Hematopoietic multipotent progenitor cell treated with erythropoietin and hydrocortisone succinate and interleukin-3 and kit ligand, for 17 days (in vitro differentiated cells): Measurements from ENCODE around the gene IFT25.
"Not testable (repeated sequence)": the region's sequence is repeated elsewhere in the genome, so short reads cannot be mapped to it uniquely, and the experiment has no call there.

ENCODE experiments used
- DNase-seq: peaks from one replicate; pipeline ENCODE4 v3.0.0-alpha.2; 2015; ENCODE audit warnings: low spot score

IFT25 gene

DNA sequence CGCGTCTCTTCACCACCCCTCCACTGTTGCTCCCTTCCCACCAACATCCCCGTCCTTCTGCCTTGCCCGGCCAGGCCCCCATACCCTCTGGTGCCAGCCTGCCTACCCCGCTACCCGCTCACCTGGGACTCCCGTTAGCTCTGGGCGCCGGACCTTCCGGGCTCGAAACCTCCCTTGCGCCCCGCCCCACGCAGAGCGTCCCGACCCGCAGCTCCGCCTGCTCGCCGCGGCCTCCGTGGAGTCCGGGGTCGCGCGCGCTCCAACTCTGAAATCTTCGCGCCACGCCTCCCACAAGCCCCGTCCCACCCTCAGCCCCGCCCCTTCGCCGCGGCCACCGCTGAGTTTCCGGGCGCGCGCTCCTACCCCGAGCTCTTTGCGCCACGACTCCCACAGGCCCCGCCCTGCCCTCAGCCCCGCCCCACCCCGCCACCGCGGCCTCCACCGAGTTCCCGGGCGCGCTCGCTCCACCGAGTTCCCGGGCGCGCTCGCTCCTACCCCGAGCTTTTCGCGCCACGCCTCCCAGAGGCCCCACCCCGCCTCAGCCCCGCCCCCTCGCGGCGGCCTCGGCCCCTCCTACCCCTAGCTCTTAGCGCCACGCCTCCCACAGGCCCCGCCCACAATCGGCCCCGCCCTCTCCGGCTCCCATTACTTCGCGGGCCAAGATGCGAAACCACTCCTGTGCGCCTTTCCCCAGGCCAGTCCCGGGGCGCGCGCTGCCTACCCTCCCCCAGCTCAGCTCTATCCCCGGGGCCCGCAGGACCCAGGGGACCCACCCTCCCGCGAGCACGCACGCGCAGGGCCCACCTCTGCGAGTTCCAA lies at the start of gene IFT25:
IFT25 (minus strand) TSS at position 267 of the 819 bp plus-strand sequence. CDS start 5,617 bp downstream, outside the sequence.
- peak; percentile 97 for DNase-seq

DNA sequence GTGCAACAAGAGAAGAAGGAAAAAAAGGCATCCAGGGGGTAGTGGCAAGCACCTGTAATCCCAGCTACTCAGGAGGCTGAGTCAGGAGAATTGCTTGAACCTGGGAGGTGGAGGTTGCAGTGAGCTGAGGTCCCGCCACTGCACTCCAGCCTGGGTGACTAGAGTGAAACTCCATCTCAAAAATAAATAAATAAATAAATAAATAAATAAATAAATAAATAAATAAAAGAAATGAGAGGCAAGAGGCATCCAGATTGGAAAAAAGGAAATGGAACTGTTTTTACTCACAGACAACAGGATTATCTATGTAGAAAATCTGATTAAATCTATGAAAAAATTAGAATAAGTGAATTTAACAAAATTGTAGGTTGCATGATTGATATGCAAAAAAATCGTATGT lies 49.0 kb upstream of the IFT25 start:
- DNase-seq, result not testable (repeated sequence)

DNA sequence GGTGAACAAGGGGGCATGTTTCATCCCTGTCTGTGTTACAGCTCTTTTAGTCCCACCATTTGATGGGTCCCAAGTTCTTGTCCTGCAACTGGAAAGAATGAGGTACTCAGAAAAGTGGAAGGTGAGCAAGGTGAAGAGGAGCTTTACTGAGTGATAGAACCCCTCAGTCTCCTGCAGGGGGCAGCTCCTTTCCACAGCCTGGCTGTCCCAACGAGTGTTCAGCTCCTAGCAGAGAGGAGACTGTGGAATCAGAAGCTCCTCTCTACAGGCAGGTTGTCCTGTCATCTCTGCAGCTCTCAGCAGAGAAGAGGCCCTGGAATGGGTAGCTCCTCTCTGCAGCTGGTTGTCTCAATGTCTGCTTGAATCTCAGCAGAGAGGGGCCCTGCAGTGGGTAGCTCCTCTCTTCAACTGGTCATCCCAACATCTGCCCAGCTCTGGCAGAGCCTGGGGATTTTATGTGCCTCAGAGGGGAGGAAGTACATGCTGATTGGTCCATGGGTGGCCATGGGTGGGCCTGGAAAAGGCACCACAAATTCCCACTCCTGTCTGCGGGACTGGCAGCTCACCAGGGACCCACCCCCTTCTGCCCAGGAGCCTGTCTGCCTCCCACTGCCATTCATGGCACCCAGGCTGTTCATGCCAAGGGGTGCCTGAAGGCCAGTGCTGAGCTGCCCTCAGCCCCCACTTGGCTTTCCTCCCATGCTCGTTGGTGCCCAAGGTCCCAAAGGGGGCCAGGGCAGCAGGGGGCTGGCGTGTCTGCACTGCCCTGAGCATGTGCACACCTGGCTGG lies 46.8 kb upstream of the IFT25 start:
- DNase-seq, result peak; percentile 15

DNA sequence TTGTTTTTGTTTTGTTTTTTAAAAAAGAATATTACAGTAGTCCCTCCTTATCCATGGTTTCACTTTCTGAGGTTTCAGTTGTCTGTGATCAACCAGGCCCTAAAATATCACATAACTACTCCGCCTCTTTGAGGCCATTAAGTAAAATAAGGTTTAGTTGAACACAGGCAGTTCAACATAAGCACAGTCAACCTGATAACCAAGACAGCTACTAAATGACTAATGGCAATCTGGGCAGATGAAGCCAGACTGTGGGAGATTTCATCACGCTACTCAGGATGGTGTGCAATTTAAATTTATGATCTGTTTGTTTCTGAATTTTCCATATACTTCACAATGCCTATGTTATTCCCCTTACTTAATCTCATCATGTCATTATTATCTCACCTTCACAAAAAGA lies 42.4 kb upstream of the IFT25 start:
- no peak for DNase-seq

DNA sequence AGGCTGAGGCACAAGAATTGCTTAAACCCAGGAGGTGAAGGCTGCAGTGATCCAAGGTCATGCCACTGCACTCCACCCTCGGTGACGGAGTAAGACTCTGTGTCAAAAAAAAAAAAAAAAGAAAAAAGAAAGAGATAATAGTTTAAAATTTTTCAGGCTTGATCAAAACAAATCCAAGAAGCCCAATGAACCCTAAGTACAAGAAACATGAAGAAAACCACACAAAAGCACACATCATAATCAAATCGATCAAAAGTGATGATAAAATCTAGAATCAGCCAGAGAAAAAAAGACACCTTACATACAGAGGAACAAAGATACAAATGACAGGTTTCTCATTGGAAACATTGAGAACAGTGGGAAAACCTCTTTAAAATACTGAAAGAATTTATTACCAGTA lies 41.0 kb upstream of the IFT25 start:
- no peak for DNase-seq

DNA sequence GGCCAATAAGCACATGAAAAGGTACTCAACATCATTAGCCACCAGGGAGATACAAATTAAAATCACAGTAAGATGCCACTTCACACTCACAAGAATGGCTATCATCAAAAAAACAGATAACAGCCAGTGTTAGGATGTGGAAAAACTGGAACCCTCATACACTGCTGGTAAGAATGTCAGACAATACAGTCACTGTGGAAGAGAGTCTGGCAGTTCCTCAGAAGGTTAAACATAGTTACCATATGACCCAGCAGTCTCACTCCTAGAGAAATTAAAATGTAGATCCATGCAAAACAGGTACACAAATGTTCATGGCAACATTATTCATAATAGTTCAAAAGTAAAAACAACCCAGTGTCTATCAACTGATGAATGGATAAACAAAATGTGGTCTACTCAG lies 39.2 kb upstream of the IFT25 start:
- no peak for DNase-seq

DNA sequence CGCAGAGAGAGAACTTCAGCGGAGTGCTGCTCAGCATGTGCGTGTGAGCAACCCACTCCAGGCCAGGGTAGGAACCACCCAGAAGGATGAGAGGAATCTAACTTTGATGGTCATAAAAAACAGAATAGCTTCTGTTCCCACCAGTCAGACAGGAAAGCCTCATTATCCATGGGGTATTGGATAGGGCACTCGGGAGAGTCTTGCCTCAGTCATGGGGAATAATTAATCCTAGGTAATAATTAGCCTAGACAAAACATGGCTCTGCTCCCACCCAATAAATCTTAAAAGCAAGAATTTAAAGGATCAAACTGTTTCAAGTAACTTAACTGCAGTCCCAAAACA lies 37.2 kb upstream of the IFT25 start:
- no peak for DNase-seq

DNA sequence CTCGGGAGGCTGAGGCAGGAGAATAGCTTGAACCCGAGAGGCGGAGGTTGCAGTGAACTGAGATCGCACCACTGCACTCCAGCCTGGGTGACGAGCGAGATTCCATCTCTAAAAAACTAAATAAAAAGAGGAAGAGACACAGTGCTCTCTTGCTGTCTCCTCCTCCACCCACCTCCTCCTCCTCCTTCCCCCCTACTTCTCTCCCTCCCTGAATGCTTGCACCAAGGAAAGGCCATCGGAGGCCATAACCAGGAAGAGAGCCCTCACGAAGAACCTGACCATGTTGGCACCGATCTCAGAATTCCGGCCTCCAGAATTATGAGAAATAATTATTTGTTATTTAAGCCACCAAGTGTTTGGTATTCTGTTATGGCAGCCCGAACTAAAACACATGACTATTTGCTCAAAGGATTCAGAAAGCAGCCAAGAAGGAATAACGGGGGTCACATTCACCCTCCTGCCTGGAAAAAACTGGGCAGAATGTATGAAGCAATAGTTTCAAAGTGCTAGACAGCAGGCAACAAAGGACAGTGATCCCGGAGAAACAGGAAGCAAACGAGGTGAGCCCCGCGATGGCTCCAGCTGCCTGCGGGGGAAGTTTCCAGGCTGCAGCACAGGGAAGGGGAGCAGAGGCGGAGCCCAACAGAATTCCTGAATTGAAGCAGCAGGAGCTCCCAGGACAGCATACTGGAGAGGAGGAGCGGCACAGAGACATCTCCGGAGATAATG lies 36.7 kb upstream of the IFT25 start:
- no peak for DNase-seq

DNA sequence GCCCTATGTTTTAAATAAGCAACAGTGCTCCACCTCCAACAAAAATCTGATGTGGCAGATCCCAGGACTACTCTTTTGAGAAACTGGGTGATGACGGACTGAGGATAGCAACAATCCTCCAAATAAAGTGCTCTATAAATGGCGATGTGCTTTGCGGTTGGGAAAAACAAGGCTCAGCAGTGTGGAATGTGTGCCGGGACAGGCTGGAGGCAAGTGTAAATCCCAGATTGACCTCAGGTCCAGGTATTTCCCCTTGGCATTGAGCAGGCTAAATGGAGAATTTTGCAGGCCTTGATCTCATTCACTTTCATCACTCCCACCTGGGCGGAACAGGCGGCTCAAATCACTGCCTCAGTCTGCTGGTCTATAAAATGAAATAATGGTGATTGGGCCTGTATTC lies 35.7 kb upstream of the IFT25 start:
- DNase-seq, result no peak

DNA sequence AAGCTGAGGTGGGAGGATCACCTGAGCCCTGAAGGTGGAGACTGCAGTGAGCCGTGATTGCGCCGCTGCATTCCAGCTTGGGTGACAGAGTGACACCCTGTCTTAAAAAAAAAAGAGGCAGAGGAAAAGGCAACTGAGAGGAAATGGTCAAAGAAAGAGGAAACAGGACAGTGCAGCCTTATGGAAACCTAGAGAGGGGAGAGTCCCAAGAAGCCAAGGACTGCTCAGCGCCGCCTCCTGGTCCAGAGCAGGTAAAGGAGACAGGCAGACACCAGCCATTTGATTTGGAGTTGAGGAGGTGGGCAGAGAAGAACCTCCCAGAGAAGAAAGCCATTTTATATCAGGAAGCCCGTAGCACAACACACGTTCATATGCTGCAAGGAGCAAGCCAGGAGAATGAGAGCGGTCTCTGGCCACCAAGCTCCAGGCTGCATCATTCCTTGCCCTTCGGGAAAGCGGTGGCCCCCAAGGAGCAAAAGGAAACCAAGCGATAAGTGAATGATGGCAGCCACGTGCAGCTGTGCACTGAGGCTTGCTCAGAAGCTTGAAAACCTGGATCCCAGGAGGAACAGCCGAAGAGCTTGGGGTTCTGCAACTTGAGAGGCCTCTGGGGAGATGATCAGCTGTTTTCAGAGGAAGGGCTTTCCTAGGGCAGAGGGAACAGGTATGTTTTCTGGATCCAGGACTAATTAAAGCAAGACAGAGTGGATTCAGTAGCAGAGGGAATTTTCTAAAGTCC lies 34.4 kb upstream of the IFT25 start:
- DNase-seq, result no peak

DNA sequence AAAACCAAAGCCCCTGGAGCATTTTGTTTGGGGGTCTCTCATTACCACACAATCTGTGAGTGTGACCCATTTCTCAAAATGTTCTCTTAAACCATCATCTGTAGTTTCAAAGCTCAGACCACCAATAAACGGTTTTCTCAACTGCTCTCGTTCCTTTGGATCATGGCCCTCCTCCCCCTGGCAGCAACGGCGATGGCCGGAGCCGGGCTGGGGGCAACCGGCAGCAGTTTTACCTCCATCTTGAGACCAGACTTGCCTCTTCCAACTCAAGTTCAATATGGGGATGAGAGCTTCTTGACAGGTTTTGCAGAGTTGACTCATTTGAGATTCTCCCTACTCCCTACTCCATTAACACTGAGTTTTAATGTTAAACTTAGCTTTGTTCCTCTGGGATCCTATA lies 30.4 kb upstream of the IFT25 start:
- DNase-seq, result no peak

DNA sequence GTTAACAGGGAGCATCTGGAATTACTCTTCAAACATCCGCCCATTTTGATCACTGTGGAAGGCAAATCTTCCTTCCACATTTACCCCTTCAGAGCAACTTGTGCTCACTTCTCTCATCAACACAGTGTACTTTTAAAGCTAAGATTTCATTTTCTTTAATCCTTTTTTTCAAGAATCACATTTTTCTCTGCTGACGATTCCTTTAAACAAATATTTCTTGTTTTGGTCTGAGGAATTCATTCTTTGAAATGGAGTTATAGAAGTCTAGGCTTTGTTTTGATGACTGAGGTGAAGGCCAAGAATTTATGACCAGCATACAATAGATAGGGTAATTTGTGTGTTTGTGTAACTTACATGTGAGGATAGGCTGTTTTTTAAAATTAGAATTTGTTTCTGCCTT lies 26.2 kb upstream of the IFT25 start:
- no peak for DNase-seq

DNA sequence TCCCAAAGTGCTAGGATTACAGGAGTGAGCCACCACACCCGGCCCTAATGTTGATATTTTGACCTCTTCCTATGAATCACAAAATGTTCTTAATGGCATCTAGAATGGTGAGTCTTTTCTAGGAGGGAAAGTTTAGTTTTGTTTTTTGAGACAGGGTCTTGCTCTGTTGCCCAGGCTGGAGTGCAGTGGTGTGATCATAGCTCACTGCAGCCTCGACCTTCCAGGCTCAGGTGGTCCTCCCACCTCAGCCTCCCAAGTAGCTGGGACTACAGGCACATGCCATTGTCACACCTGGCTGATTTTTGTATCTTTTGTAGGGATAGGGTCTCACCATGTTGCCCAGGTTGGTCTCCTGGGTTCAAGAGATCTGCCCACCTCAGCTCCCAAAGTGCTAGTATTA lies 23.8 kb upstream of the IFT25 start:
- DNase-seq, result not testable (repeated sequence)

DNA sequence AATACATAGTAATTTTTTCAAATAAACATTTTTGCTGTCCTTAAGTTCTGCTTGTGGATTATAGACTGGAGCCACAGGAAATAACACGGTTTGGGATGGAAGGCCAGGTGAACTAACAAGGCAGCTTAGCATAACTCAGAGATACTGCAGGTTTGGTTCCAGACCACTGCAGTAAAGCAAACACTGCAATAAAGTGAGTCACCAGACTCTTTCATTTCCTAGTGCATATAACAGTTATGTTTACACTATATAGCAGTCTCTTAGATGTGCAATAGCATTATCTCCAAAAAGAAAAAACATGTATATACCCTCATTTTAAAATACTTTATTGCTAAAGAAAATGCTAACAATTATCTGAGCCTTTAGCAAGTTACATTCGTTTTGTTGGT lies 22.6 kb upstream of the IFT25 start:
- DNase-seq, result no peak

DNA sequence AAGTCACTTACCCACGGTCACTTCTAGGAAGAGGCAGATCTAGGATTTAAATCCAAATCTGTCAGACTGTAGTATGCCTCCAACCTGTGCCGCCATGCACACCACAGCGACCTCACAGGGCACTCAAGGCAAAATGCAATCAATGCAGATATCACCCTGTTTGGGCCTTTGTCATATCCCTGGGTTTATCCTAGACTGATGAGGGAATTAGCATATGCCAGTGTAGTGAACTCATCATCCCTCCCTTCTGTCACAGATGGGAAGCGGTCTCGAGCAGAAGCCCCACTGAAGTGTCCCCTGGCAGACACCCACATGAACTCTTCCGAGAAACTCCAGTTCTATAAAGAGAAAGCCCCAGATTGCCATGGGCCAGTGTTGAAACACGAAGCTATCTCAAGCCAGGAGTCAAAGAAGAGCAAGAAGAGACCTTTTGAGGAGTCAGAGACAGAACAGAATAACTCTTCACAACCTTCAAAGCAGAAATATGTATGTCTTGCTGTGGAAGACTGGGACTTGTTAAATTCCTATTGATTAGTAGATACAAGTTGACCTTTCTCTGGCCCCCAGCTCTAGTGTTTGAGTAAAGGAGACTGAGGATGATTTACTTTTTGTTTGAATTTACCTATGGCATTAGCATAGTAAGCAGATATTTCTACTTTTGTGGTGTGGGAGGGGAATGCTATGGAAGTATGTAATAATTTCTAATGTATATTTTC lies 22.1 kb upstream of the IFT25 start:
- DNase-seq, result no peak

DNA sequence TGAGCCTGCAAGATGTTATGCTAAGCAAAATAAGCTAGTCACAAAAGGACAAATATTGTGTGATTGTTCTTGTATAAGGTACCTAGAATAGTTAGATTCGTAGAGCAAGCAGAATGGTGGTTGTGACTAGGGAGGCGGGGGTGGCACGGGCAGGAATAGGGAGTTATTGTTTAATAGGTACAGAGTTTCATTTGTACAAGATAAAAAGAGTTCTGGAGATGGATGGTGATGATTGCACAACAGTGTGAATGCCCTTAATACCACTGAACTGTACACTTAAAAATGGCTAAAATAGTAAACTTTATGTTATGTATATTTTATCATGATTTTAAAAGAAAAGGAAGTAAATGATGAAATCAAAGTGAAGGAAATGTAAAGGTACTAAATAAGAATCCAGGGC lies 21.3 kb upstream of the IFT25 start:
- DNase-seq, result no peak

DNA sequence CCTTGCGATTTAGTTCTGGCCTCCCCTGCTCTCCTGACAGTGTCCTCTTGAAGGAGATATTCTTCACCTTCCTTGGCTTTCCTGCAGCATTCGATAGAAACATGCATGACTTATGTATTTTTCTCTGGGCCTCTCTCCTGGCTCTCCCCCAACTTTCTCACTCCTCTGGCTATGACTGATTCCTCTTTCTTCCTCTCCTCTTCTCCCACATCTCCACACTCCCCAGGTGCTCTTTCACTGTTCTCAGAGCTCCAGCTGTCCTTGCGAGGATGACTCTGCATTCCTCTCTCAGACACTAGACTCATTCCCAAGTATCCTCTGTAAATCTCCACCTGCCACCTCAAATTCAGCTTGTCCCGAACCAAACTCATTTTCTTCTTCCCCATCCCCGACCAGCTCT lies 18.6 kb upstream of the IFT25 start:
- DNase-seq, result no peak

DNA sequence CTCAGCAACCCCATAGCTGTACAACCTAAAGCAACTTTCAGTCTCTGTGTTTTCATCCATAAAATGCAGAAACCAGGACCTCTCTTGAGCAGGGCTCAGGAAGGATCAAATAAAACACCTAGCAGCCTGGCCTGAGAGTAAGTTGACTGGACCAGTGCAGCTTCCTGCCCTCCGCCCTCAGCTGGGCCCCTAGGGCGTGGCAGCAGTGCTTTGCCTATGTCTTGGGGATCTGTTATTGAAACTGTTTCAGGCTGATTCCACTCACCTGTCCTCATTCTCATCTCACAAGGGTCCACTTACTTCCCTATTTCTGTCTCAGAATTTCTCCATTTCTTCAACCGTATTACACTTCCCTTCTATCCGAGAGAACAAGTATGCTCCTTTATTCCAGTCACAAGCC lies 18.0 kb upstream of the IFT25 start:
- no peak for DNase-seq

DNA sequence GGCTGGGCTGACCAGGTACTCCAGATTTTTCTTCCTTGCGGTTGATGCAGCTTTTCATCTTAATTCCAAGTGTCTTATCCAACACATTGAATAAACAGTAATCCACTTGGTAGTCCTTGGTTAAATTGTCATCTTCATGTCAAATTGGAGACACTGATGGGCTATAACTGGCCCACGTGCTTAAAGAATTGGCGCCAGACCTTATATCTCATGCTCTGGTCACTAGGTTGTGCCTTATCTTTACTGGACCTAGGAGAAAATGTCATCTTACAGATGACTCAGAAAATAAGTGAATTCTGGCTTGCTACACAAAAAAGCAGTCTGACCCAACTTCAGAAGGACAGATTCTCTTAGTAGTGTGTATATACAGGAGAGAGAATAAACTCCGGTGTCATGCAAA lies 16.9 kb upstream of the IFT25 start:
- no peak for DNase-seq

DNA sequence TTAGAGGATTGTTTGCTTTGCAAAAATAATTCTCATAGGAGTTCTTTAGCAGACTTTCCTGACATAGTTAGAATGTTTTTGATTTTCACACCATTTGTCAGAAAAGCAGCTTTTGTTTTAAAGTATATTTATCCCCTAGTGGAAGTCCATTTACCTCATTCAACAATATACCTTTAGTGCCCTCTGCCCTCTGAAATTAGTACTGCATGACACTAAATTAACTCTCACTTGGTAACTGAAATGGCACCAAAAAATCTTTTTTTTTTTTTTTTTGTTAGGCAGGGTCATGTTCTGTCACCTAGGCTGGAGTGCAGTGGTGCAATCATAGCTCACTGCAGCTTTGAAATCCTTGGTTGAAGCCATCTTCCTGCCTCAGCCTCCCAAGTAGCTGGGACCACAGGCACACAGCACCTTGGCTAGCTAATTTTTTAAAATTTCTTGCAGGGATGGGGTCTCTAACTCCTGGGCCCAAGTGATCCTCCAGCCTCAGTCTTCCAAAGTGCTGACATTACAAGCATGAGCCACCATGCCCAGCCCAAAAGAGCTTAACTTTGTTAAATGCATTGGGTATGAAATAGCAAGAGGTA lies 14.3 kb upstream of the IFT25 start:
- DNase-seq, result peak; percentile 67

DNA sequence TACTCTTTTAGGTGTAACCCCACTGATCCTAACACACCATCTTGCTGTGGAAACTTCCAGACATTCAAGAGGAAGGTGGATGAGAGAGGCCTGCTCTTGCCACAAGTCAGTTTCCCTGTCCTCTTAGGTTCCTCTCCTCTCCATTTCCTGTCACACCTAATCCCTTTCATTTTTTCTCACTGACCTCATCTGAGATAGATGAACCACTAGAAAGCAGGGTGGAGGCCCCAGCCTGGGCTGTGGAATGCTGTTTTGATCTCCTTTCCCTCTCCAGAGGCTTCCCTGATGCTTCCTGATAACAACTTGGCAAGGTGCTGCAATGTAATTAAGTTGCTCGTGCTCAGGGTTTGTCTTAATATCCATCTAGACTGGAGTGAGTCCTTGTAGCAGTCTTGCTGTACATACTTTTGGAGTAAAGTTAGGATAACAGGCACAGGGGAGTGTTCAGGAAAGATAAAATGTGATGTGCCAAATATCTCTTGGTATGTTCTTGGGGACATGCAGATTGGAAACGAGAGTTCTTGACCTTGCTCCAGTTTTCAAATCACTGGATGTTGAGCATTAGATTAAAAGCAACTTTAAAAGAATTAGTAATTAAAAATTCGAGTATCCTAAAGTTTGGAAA lies 11.8 kb upstream of the IFT25 start:
- DNase-seq, result no peak
